HepG2 (cell line): ENCODE results near the gene MRPS11.

Experiments
- CREM ChIP-seq, 2 experiments: sonication (generic) in 1 of 2; formaldehyde crosslinking in 1 of 2; IDR thresholded peaks; 2 replicates each; pipeline versions ENCODE4 v1.4.0 to v1.6.1; 2016 to 2020; ENCODE audit warnings: antibody characterized with exemption in 1 of 2, mild to moderate bottlenecking in 1 of 2, missing genetic modification reagents in 1 of 2
- JDP2 ChIP-seq: sonication (generic); formaldehyde crosslinking; IDR thresholded peaks from 2 replicates; pipeline ENCODE4 v1.8.1; 2022; ENCODE audit warnings: missing genetic modification reagents, borderline replicate concordance
- JUND ChIP-seq: sonication (generic); formaldehyde crosslinking; IDR thresholded peaks from 2 replicates; pipeline ENCODE4 v1.8.0; 2022; ENCODE audit warnings: mild to moderate bottlenecking, missing genetic modification reagents
- MTF1 ChIP-seq: sonication (generic); formaldehyde crosslinking; IDR thresholded peaks from 2 replicates; pipeline ENCODE4 v1.5.0; 2020; ENCODE audit warnings: missing genetic modification reagents
- PAX8 ChIP-seq: sonication (generic); formaldehyde crosslinking; IDR thresholded peaks from 2 replicates; pipeline ENCODE4 v1.8.0; 2022; ENCODE audit warnings: mild to moderate bottlenecking, missing genetic modification reagents, borderline replicate concordance
- SETDB1 ChIP-seq: sonication (generic); formaldehyde crosslinking; IDR thresholded peaks from 2 replicates; pipeline ENCODE4 v1.5.1; 2020; ENCODE audit warnings: missing genetic modification reagents, mild to moderate bottlenecking, borderline replicate concordance
- TCF7 ChIP-seq: sonication (generic); IDR thresholded peaks from 2 replicates; pipeline ENCODE4 v1.6.1; 2016; ENCODE audit warnings: antibody characterized with exemption, low read depth
- ZNF232 ChIP-seq: sonication (generic); formaldehyde crosslinking; IDR thresholded peaks from 2 replicates; pipeline ENCODE4 v1.4.0; 2020; ENCODE audit warnings: missing genetic modification reagents, borderline replicate concordance
- ZNF3 ChIP-seq: IDR thresholded peaks from 2 replicates; pipeline ENCODE4 v1.7.0; 2017; ENCODE audit warnings: inconsistent platforms
- ZNF576 ChIP-seq: sonication (generic); formaldehyde crosslinking; IDR thresholded peaks from 2 replicates; pipeline ENCODE4 v1.4.0; 2020; ENCODE audit warnings: mild to moderate bottlenecking, missing genetic modification reagents
- TF ChIP-seq, protein P1 (sequence below): sonication (generic); formaldehyde crosslinking; IDR thresholded peaks from 2 replicates; pipeline ENCODE4 v1.5.0; 2020; ENCODE audit warnings: mild to moderate bottlenecking, missing genetic modification reagents, moderate library complexity

- TF ChIP-seq JUND (CRISPR knock-in tag), result no peak
- TF ChIP-seq SETDB1, result no peak
- TF ChIP-seq TCF7, result no peak
- TF ChIP-seq JDP2 (CRISPR knock-in tag), result no peak
- no peak for TF ChIP-seq CREM (IDR thresholded peaks at IDR 0.05)
- no peak for TF ChIP-seq CREM (CRISPR knock-in tag; IDR thresholded peaks at IDR 0.05)
- no peak for TF ChIP-seq MTF1 (CRISPR knock-in tag)
- no peak for TF ChIP-seq ZNF232 (CRISPR knock-in tag)
- TF ChIP-seq, protein P1, sequence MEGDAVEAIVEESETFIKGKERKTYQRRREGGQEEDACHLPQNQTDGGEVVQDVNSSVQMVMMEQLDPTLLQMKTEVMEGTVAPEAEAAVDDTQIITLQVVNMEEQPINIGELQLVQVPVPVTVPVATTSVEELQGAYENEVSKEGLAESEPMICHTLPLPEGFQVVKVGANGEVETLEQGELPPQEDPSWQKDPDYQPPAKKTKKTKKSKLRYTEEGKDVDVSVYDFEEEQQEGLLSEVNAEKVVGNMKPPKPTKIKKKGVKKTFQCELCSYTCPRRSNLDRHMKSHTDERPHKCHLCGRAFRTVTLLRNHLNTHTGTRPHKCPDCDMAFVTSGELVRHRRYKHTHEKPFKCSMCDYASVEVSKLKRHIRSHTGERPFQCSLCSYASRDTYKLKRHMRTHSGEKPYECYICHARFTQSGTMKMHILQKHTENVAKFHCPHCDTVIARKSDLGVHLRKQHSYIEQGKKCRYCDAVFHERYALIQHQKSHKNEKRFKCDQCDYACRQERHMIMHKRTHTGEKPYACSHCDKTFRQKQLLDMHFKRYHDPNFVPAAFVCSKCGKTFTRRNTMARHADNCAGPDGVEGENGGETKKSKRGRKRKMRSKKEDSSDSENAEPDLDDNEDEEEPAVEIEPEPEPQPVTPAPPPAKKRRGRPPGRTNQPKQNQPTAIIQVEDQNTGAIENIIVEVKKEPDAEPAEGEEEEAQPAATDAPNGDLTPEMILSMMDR (CRISPR knock-in tag), result no peak
- no peak for TF ChIP-seq PAX8 (CRISPR knock-in tag)
- no peak for TF ChIP-seq ZNF576 (CRISPR knock-in tag)
- TF ChIP-seq ZNF3 (CRISPR knock-in tag), result no peak
Measured at GRCh38 chr15:88449581-88449980, 17.9 kb upstream of the MRPS11 start.
